Measurements from ENCODE around the gene FGF18. TPM values are rescaled to one million over a fixed set of nuclear protein-coding genes. Genes with fewer than 3 reads are reported as not detected.

The FGF18 gene
- total and polyA plus RNA-seq, 2 donors (not counting 3 experiments of a cell fraction or from before 2014, with no cell fraction given) = 0.04 to 0.27 TPM

- ChIA-PET POLR2A (interaction anchor here (0.6 kb wide), 1 partner anchor 43 kb away, joined by 8 read pairs; no protein-coding TSS in a partner anchor), CTCF (interaction anchor here (0.6 to 3.7 kb wide), 29 partner anchors 10 to 427 kb away, joined by 3 to 16 read pairs (median 4); partner anchors contain the start of gene FGF18)
- BruUV-seq (replicated peaks) = no TSS peak
- no peaks in the 10 kb centered on the region for H3K9me1 ChIP-seq (replicated peaks; ENCODE audit: control insufficient read depth, extremely low read depth, insufficient read depth, low read length)
- H4K20me1 ChIP-seq (replicated peaks; ENCODE audit: control insufficient read depth, extremely low read depth, insufficient read depth, low read length) = no peaks in the 10 kb centered on the region
- H3K27me3 ChIP-seq (ENCODE audit: control insufficient read depth in 2 of 2, insufficient read depth in 2 of 2, low read length in 2 of 2) = peaks cover 0 to 2% of the 10 kb centered on the region in 2 experiments
- no peaks in the 10 kb centered on the region for H3K36me3 ChIP-seq (ENCODE audit: control insufficient read depth in 2 of 2, extremely low read depth in 1 of 2, insufficient read depth in 2 of 2, low read length in 2 of 2)
- no peak overlapping the region for H3K4me2 ChIP-seq (ENCODE audit: insufficient read depth, low read length)
- no peak overlapping the region for H2AFZ ChIP-seq (ENCODE audit: low read depth, low read length)
- H3K27ac ChIP-seq (ENCODE audit: insufficient read depth, low read depth, low read length) = no peak overlapping the region
- no peaks in the 10 kb centered on the region for H3K4me1 ChIP-seq (ENCODE audit: control insufficient read depth, extremely low read depth, insufficient read depth, low read length)
- dilution Hi-C loops (cut with MboI; ENCODE audit: extremely low pct_ligation_motif_present, low sequenced_read_pairs) (no loop called here), intact Hi-C loops (cut with micrococcal nuclease) (loop anchor here (1.0 to 10.0 kb wide), 8 partner anchors 36 to 560 kb away; partner anchors contain the start of gene FGF18)
- no peak for TF ChIP-seq POLR2AphosphoS5 (IDR thresholded peaks at IDR 0.05; ENCODE audit: insufficient read depth, low read depth, low read length)
- TF ChIP-seq GATA2 (IDR thresholded peaks at IDR 0.05; ENCODE audit: insufficient read depth, insufficient read length, low read depth, low read length) = no peak
- no peak for TF ChIP-seq EZH2 (IDR thresholded peaks at IDR 0.05; ENCODE audit: borderline replicate concordance, low read depth, low read length, severe bottlenecking)
- TF ChIP-seq, protein P1, sequence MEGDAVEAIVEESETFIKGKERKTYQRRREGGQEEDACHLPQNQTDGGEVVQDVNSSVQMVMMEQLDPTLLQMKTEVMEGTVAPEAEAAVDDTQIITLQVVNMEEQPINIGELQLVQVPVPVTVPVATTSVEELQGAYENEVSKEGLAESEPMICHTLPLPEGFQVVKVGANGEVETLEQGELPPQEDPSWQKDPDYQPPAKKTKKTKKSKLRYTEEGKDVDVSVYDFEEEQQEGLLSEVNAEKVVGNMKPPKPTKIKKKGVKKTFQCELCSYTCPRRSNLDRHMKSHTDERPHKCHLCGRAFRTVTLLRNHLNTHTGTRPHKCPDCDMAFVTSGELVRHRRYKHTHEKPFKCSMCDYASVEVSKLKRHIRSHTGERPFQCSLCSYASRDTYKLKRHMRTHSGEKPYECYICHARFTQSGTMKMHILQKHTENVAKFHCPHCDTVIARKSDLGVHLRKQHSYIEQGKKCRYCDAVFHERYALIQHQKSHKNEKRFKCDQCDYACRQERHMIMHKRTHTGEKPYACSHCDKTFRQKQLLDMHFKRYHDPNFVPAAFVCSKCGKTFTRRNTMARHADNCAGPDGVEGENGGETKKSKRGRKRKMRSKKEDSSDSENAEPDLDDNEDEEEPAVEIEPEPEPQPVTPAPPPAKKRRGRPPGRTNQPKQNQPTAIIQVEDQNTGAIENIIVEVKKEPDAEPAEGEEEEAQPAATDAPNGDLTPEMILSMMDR (IDR thresholded peaks at IDR 0.05; ENCODE audit: extremely low read depth in 1 of 2, insufficient read depth in 1 of 2, low read depth in 1 of 2, low read length in 2 of 2) = peak; percentile 71 to 83
- peak; percentile 26 for TF ChIP-seq JUN (IDR thresholded peaks at IDR 0.05; ENCODE audit: borderline replicate concordance, insufficient read depth, insufficient read length, low read depth)
- TF ChIP-seq MYC (IDR thresholded peaks at IDR 0.05; ENCODE audit: low read depth, low read length) = no peak
- TF ChIP-seq, protein P2, sequence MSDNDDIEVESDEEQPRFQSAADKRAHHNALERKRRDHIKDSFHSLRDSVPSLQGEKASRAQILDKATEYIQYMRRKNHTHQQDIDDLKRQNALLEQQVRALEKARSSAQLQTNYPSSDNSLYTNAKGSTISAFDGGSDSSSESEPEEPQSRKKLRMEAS (IDR thresholded peaks at IDR 0.05; ENCODE audit: insufficient read depth, insufficient read length) = no peak
- H3K9ac ChIP-seq (replicated peaks; ENCODE audit: extremely low read depth, insufficient read depth, low read length) = no peak overlapping the region
- no peak overlapping the region for H3K4me3 ChIP-seq (replicated peaks in 1 of 3; ENCODE audit: insufficient read depth in 1 of 3, low read depth in 1 of 3, low read length in 3 of 3)
- FAIRE-seq (no peak), DNase-seq (ENCODE audit: low read depth, low spot score) (peak; percentile 33)
- no peaks in the 10 kb centered on the region for H3K9me3 ChIP-seq (replicated peaks; ENCODE audit: control insufficient read depth, insufficient read depth, low read length)
- no peaks in the 10 kb centered on the region for H3K79me2 ChIP-seq (ENCODE audit: control insufficient read depth, insufficient read depth, low read length)
These were observed 65.0 kb downstream of the FGF18 start for GRCh38 chr5:171484460-171484899.

Measured in endothelial cell of umbilical vein (primary cell).